ENCODE data around the gene TMEM132A.
"Not testable (repeated sequence)": the region's sequence is repeated elsewhere in the genome, so short reads cannot be mapped to it uniquely, and the experiment has no call there.

Gene TMEM132A

DNA sequence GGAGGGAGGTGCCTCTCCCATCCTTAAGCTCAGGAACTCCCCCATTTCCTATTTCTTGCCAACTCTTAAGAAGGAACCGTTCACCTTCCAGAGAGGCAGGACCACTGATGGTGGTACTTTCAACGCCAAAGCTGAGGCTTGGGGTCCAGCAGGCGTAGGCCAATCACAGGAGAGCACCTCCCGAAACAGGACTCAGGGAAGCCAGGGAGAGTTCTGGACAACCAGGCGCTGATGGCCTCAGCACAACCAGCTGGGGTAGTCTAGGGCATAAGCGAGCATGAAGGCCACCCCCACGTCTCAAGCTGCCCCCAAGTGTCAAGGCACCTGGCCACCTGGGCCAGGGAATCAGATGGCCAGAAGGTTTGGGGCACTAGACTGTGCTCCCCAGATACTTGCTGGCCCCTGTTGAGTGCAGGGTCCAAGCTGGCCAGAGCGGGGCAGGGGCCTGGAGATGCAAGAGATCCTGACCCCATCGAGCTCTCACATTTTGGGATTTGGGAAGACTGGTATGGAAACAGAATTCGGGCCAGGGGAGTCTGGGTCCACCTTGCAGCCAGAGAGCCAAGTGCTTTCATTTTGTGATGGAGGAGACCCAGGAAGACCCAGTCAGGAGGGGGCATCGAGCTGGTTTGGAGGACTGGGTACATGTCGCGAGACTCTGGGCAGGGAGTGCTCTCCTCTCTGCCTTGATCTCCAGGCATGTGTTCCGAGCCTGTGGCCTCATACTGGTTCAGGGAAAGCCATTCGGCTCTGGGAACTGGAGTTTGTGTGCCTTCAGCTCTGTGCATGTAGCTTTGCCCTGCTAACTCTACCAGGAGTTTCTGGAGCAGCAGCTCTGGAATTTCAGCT is 48.1 kb downstream of the TMEM132A start:
- DNase-seq (no peak), ATAC-seq (replicated peaks) (no peak)
- Mint-ChIP-seq H3K4me1 (ENCODE audit: low read depth in 2 of 2) (peaks cover 44 to 47% of the 10 kb centered on the region in 2 donors), H3K9me3 (no peaks in the 10 kb centered on the region), H3K27ac (peak overlapping the region; percentile 90 to 93), H3K27me3 (peaks cover 0 to 6% of the 10 kb centered on the region in 2 donors), H3K4me3 (peak overlapping the region; percentile 89 to 95), H3K36me3 (ENCODE audit: insufficient read depth) (peaks cover 22% of the 10 kb centered on the region)

DNA sequence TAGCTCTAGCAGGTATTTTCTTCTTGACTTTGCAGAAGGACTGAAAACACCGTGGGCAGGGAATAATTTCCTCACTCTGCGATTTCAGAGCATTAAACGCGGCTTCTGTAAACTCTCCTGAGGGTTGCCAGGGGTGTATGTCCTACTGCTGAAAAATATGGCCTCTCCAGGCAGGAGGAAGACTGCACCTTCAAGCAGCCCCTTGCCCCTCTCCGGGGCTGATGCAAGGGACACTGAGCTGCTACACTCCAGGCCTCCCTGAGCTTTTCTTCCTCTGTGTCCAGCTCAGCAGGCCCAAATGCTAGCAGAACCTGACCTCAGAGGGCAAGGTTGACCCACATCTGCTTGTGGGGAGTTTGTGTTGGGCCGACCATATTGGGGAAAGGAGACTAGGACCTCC is 49.4 kb downstream of the TMEM132A start:
- no peak for ATAC-seq (replicated peaks)
- Mint-ChIP-seq H3K27me3 (peaks cover 0 to 6% of the 10 kb centered on the region in 2 donors), H3K36me3 (ENCODE audit: insufficient read depth) (peaks cover 32% of the 10 kb centered on the region)

DNA sequence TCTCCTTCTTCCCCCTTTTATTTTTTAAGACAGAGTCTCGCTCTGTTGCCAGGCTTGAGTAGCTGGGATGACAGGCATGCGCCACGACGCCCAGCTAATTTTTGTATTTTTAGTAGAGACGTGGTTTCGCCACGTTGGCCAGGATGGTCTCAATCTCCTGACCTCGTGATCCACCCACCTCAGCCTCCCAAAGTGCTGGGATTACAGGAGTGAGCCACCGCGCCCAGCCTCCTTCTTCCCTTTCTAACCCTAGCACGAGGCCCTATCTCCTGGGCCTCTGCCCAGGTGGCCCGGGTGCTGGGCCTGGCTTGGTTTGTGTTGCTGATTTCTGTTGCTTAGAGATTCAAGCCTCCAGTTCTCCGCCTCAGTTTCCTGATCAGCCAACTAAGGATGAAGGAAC is 50.1 kb downstream of the TMEM132A start:
- not testable (repeated sequence) for DNase-seq; ATAC-seq (replicated peaks); H3K27me3 Mint-ChIP-seq; H3K9me3 Mint-ChIP-seq
- Mint-ChIP-seq H3K36me3 (ENCODE audit: insufficient read depth) (peaks cover 38% of the 10 kb centered on the region), H3K4me3 (peak overlapping the region; percentile 89 to 95), H3K27ac (peak overlapping the region; percentile 90 to 93), H3K4me1 (ENCODE audit: low read depth in 2 of 2) (peaks cover 60 to 62% of the 10 kb centered on the region in 2 donors)

More for the DNA sequence above, 49.4 kb downstream of the TMEM132A start:
- Mint-ChIP-seq H3K4me1 (ENCODE audit: low read depth in 2 of 2) (peaks cover 54 to 58% of the 10 kb centered on the region in 2 donors), H3K27ac (peak overlapping the region; percentile 90 to 93), H3K9me3 (no peaks in the 10 kb centered on the region), H3K4me3 (peak overlapping the region; percentile 89 to 95)
- no peak for DNase-seq

DNA sequence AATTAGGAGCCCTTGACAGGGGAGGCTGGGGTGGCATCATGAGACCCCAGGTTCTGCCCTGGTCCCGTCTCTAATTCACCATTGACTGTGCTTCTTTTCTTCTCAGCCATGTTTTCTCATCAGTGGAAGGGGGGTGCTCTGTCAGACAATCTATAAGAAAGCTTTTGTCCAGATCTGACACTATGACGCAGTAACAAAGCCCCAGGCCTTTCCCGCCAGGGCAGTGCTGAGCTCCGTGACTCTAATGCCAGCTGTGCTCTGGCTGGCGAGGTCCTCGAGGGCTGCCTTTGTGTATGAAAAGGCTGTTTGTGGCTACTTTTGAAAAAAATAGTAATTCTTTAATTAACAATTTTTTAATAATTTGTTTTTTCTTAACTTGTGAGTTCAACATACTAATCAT is 50.5 kb downstream of the TMEM132A start:
- peaks cover 39% of the 10 kb centered on the region for H3K36me3 Mint-ChIP-seq (ENCODE audit: insufficient read depth)
- DNase-seq (no peak), ATAC-seq (replicated peaks) (no peak)
- peak overlapping the region; percentile 89 to 95 for H3K4me3 Mint-ChIP-seq
- H3K27ac Mint-ChIP-seq = peak overlapping the region; percentile 90 to 93
- H3K9me3 Mint-ChIP-seq = no peaks in the 10 kb centered on the region
- peaks cover 61 to 64% of the 10 kb centered on the region in 2 donors for H3K4me1 Mint-ChIP-seq (ENCODE audit: low read depth in 2 of 2)
- H3K27me3 Mint-ChIP-seq = peaks cover 0 to 6% of the 10 kb centered on the region in 2 donors

DNA sequence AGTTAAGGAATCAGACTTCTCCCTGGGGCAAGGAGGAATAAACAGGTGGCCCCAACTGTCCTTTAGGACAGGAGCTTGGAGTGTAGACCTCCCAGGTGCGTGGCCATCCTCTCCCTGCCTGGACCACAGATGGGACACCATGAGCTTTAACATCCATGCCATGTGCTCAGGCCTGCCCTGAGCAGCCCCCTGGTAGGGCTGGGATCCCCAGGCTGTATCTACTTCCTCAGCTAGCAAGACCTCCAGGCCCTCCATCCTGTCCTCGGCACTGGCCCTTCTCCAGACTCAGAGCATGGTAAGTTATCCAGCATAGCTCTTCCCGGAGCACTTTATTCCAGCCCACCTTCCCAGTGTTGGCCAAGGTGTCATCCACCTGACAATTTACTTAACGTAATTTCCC is 53.0 kb downstream of the TMEM132A start:
- DNase-seq (no peak), ATAC-seq (replicated peaks) (no peak)
- H3K27me3 Mint-ChIP-seq = no peaks in the 10 kb centered on the region
- peaks cover 38% of the 10 kb centered on the region for H3K36me3 Mint-ChIP-seq (ENCODE audit: insufficient read depth)
- H3K27ac Mint-ChIP-seq = peak overlapping the region; percentile 79 to 87
- H3K4me1 Mint-ChIP-seq (ENCODE audit: low read depth in 2 of 2) = peaks cover 51 to 60% of the 10 kb centered on the region in 2 donors
- peak overlapping the region; percentile 76 to 89 for H3K4me3 Mint-ChIP-seq
- H3K9me3 Mint-ChIP-seq = no peaks in the 10 kb centered on the region

DNA sequence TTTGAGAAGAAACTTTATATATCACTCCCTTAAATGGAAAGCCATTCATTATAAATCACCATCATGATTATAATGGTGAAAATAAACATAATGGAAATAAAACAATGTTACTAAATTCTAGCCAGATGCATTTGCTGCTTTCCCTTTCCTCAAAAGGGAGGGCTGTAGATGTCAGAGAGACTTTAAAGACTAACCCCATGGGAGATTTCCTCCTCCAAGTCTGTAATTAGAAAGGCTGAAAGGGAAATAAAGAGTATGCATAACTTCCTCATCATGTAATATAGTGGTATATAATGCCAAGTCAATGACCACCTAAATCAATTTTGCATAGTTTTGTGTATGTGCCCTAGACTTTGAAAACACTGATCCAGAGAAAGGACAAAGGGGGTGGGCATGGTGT is 53.6 kb downstream of the TMEM132A start:
- Mint-ChIP-seq H3K9me3 (no peaks in the 10 kb centered on the region), H3K27ac (peak overlapping the region; percentile 79 to 87), H3K27me3 (no peaks in the 10 kb centered on the region), H3K4me3 (peak overlapping the region; percentile 76 to 81), H3K36me3 (ENCODE audit: insufficient read depth) (peaks cover 38% of the 10 kb centered on the region), H3K4me1 (ENCODE audit: low read depth in 2 of 2) (peaks cover 55 to 66% of the 10 kb centered on the region in 2 donors)
- no peak for DNase-seq
- ATAC-seq (replicated peaks) = no peak

DNA sequence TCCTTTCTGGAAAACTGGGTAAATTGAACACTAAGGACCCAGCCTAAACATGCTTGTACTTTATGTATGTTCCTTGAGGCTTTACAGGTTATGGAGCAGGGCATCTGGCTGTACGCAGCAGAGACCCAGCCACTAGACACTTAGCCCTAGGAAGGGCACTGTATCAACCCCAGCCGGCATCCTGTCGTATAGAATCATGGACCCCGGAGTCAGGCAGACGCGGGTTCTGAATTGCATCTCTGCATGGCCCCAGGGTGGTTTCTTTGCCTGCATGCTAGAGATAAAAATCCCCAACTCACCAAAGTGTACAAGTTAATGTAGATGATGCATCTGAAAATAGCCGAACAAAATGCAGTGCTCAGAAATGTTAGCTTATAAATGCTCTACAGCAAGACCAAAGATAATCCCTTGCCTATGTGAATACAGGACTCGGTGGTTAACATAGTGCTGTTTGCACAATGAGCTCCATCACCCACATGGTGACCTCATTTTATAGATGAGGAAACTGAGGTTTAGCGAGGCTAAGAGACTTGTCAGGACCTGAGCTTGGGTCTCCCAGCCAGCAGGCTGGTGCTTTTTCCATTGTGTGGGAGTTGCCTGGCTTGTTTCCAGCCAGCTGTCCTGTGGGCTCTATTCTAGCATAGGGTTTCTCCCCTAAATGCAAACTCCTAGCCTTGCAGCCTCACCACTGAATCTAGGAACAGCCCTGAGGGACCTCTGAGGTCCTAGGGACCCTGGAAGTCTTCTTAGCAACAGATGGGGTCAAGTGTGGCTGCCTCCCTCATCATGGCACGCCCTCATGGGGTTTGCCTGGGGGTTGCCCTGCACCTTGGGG is 54.5 kb downstream of the TMEM132A start:
- H3K27ac Mint-ChIP-seq = peak overlapping the region; percentile 79 to 87
- peaks cover 39% of the 10 kb centered on the region for H3K36me3 Mint-ChIP-seq (ENCODE audit: insufficient read depth)
- DNase-seq (peak; percentile 40 to 43 (median 40)), ATAC-seq (replicated peaks) (peak; percentile 87)
- H3K27me3 Mint-ChIP-seq = no peaks in the 10 kb centered on the region
- peak overlapping the region; percentile 76 to 81 for H3K4me3 Mint-ChIP-seq
- H3K4me1 Mint-ChIP-seq (ENCODE audit: low read depth in 2 of 2) = peaks cover 58 to 69% of the 10 kb centered on the region in 2 donors
- H3K9me3 Mint-ChIP-seq = no peaks in the 10 kb centered on the region

DNA sequence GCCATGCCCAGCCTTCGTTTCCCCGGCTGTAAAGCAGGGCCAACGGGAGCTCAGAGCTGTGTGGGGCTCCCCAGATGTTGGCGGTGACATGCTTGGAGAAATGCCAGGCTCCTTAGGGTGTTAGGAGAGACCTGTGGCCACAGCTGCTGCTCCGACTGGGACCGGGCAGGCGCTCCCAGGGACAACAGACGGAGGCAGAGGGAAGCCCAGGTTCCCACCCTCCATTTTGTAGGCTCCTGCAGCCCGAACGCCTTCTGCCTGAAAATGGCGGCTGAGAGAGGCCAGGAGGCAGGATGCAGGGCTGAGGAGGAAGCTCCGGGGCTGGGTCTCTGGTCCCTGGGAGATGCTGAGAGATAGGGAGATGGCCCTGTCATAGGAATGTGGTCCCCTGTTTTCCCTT is 57.3 kb downstream of the TMEM132A start:
- Mint-ChIP-seq H3K4me1 (ENCODE audit: low read depth in 2 of 2) (peaks cover 66 to 74% of the 10 kb centered on the region in 2 donors), H3K27ac (peak overlapping the region; percentile 90 to 94), H3K9me3 (no peaks in the 10 kb centered on the region), H3K36me3 (ENCODE audit: insufficient read depth) (peaks cover 53% of the 10 kb centered on the region), H3K27me3 (no peaks in the 10 kb centered on the region), H3K4me3 (peak overlapping the region in 1 of 2 donors; percentile 70)
- DNase-seq = no peak
- no peak for ATAC-seq (replicated peaks)

DNA sequence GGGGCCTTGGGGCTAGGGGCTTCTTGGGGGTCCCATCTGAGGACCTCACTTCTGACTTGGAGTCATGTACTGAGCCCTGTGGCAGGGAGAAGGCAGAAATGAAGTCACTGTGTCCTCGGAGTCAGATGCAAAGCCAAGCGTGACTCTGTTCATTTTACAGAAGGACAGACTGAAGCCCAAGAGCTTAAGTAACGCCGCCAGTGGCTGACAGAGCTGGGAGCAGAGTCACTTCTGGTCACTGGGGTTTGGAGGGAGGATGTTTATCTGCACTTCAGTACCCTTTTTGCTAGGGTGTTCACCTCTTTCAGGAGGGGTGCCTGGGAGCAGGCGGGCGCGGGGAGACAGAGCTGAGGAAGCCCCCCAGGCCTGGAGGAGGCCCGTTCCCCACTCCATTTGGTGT is 57.9 kb downstream of the TMEM132A start:
- Mint-ChIP-seq H3K4me3 (peak overlapping the region; percentile 55 to 70), H3K4me1 (ENCODE audit: low read depth in 2 of 2) (peaks cover 66 to 75% of the 10 kb centered on the region in 2 donors), H3K27me3 (no peaks in the 10 kb centered on the region), H3K27ac (peak overlapping the region; percentile 90 to 94), H3K36me3 (ENCODE audit: insufficient read depth) (peaks cover 51% of the 10 kb centered on the region), H3K9me3 (no peaks in the 10 kb centered on the region)
- DNase-seq (no peak), ATAC-seq (replicated peaks) (no peak)

DNA sequence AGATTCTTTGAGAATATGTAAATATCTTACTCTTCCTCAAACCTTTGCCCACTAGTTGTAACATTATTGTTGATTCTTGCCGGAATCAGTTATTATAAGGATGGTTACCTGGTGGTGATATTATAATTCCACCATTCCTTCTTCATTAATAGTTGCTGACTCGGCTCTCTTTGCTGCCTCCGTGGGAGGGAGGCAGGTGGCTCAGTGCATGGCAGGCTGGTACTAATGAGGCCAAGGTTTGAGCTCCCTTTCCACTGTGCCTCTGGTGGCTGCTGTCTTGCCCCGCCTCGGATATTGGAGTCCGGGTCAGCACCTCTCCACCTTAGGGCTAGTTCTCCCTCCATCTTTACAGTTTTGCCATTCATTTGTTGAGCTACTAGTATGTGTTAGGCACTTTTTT is 59.9 kb downstream of the TMEM132A start:
- Mint-ChIP-seq H3K9me3 (no peaks in the 10 kb centered on the region), H3K4me1 (ENCODE audit: low read depth in 2 of 2) (peaks cover 62 to 71% of the 10 kb centered on the region in 2 donors), H3K27ac (peak overlapping the region; percentile 90 to 94), H3K27me3 (no peaks in the 10 kb centered on the region), H3K36me3 (ENCODE audit: insufficient read depth) (peaks cover 42% of the 10 kb centered on the region), H3K4me3 (peak overlapping the region; percentile 55 to 70)
- DNase-seq (no peak), ATAC-seq (replicated peaks) (no peak)

DNA sequence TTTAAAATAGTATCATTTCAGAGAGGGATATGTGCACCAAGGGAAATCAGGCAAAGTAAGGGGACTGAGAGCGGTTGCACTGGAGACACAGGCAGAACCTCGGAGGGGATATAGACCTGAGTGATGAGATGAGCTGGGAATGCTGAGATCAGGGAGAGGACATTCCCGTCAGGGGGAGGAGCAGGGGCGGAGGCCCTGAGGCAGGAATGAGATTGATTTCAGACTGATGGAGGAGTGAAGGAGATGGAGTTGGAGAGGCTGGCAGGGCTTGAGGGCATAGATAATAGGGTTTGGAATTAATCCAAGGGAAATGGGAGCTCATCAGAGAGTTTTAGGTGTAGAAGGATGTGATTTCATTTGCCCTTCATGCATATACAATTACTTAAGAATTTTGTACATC is 60.4 kb downstream of the TMEM132A start:
- Mint-ChIP-seq H3K27me3 (no peaks in the 10 kb centered on the region), H3K4me1 (ENCODE audit: low read depth in 2 of 2) (peaks cover 63 to 74% of the 10 kb centered on the region in 2 donors), H3K9me3 (no peaks in the 10 kb centered on the region), H3K4me3 (peak overlapping the region; percentile 55 to 70), H3K36me3 (ENCODE audit: insufficient read depth) (peaks cover 44% of the 10 kb centered on the region), H3K27ac (peak overlapping the region; percentile 90 to 94)
- ATAC-seq (replicated peaks) = no peak
- DNase-seq = no peak

DNA sequence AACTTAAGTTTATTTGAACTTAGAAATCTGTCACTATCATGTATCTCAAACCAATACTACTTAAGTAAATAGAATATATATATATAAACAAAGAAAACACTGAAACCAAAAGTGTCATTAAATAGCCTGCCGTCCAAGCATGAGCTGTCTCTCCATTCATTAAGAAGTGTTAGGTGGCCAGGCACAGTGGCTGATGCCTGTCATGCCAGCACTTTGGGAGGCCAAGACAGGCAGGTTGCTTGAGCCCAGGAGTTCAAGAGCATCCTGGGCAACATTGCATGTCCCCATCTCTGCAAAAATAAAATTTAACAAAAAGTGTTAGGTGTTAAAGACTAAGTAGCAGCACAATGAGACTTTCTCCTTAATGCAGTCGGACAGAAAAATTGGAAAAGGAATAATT is 61.2 kb downstream of the TMEM132A start:
- H3K4me3 Mint-ChIP-seq = peak overlapping the region; percentile 70 to 72
- peaks cover 60 to 69% of the 10 kb centered on the region in 2 donors for H3K4me1 Mint-ChIP-seq (ENCODE audit: low read depth in 2 of 2)

More for the DNA sequence above, 61.2 kb downstream of the TMEM132A start:
- ATAC-seq (replicated peaks) = no peak
- Mint-ChIP-seq H3K27me3 (no peaks in the 10 kb centered on the region), H3K9me3 (no peaks in the 10 kb centered on the region), H3K27ac (peak overlapping the region; percentile 90 to 94), H3K36me3 (ENCODE audit: insufficient read depth) (peaks cover 46% of the 10 kb centered on the region)
- no peak for DNase-seq

Measured in effector memory CD8-positive, alpha-beta T cell (primary cell).